ENCODE data around the gene DOCK3.
"Not testable (repeated sequence)": the region's sequence is repeated elsewhere in the genome, so short reads cannot be mapped to it uniquely, and the experiment has no call there.

DOCK3 gene

DNA sequence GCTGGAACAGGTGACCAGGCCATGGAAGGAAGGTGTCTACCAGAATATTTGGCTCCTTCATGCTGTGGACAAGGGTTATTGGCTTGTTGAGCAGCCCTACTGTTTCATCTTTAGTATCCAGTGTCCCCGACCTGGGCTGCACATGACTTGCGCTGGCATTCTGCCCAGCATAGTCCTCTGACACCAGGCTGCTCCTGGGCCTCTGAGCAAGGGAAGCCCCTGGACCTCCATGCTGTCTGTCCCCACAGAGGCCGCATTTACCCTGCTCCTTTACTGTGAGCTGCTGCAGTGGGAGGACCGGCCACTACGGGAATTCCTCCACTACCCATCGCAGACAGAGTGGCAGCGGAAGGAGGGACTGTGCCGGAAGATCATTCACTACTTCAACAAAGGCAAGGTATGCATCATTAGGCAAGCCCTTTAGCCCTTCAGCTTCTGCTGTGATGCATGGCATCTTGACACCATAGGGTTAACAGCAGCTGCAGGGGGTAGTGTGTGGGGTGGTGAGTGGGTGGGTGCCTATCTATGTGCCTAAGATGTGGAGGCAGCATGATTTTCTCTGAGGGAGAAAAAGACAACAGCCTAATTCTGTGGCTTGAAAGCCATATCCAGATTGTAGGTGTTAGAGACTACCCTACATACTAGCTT, 666.4 kb downstream of the DOCK3 start:
- DNase-seq: no peak

GRCh38 chr3:51343918-51344687, 669.4 kb downstream of the DOCK3 start:
- DNase-seq: no peak

GRCh38 chr3:51350751-51351150, 676.0 kb downstream of the DOCK3 start:
- no peak for DNase-seq

DNA sequence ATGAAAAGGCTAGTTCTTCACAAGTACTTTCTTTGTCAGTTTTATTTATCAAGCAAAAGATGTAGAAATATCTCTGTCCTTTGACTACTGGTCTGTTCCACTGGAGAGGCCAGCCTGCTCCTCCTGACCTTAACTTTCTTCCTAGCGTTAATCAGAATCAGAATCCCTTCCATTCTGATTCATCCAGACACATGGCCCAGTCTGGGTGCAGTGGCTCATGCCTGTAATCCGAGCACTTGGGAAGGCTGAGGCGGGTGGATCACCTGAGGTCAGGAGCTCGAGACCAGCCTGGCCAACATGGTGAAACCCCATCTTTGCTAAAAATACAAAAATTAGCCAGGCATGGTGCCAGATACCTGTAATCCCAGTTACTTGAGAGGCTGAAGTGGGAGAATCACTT, 678.4 kb downstream of the DOCK3 start:
- no peak for DNase-seq

DNA sequence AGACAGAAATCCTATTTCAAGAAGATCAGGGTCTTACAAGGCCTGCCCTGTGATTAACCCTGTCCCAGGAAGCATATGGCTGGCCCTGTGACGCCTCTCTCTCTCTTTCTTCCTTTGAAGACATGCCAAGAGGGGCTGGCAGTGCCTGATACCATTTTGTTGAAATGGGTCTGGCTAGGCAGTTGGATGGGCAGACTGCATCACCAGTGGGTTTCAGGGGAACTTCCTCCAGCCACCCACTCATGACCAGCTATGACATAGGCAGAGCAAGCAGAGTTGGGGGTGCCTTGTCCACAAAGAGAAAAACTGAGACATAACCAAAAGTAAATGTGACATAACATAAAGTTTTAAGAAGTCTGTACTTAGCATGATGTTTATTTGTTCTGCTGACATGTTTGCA, 679.0 kb downstream of the DOCK3 start:
- no peak for DNase-seq

- DNase-seq: no peak
Observed at GRCh38 chr3:51354172-51354571, 679.4 kb downstream of the DOCK3 start.

DNA sequence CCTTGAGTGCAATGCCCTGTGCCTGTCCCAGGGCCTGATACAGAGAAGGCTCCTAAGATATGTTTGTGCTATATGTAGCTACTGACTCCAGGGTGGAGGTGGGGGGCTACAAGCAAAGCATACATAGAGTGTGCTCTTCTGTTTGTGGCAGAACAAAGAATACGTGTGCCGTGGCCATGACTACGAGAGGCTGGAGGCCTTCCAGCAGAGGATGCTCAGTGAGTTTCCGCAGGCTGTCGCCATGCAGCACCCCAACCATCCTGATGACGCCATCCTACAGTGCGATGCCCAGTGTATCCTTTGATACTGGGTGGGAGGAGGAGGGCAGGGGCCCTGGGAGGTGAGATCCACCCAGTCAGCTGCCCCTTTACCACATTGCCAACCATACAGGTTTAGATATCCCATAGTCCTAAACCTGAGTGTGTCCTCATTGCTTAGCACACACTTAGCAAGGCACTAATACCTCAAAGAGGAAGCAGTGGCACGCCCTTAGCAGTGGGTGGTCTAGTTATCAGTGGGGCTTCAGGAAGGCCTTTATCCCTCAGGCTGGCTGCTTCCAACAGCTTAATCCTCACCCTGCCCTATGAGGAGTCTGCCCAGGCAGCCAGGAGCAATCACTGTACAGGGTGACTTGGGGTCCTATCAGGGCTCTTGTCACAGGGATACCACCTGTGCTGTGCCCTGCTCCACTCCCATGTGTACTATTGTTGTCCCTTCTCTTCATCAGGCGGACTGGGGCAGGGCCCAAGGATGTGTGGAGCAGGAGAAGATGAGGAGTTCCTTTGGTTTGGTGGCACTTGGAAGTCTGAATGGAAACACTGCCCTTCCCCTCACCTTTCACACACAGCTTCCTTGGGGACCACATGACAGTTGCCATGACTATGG, 680.2 kb downstream of the DOCK3 start:
- no peak for DNase-seq

DNA sequence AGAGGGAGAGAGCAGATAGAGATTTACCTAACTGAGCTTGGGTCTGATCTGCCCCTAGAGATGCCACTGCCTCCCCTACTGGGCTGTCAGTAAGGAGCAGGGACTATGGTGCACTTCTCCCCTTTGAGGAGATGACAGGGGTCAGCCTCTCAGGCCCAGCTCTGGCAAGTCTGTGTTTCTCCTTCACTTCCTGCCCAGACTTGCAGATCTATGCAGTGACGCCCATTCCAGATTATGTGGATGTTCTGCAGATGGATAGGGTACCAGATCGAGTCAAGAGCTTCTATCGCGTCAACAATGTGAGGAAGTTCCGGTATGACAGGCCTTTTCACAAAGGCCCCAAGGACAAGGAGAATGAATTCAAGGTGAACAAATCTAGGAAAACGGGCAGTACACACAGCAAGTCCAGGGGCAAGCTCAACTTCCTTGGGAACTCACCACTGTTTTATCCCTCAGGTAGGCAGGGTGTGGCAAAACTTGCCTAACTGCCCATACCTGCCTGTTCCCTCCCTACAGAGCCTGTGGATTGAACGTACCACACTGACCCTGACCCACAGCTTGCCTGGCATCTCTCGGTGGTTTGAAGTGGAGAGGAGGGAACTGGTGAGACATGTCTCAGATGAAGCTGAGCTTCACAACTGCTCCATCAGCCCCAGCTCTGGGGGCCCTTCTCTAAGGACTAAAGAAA, 681.3 kb downstream of the DOCK3 start:
- no peak for DNase-seq

GRCh38 chr3:51357856-51358255, 683.1 kb downstream of the DOCK3 start:
- no peak for DNase-seq

DNA sequence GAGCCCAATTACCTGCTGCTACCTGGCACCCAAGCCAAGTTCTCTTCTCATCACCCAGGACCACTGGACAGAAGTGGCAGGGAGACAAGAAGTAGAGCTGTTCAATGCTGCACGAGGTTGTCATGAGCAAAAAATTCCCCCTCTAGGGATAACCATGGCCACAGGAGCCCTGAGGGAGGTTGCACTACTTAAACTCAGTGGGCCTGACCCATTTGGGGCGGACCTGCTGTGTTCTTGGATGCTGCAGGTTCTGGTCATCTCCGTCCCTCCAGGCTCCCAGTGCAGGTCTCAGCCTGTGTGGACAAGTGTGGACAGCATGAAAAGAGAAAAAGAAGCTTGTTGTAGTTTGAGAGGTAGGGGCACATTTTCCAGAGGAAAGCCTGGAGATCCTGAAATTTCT, 684.3 kb downstream of the DOCK3 start:
- DNase-seq: no peak

GRCh38 chr3:51360806-51361205, 686.1 kb downstream of the DOCK3 start:
- no peak for DNase-seq

- DNase-seq: no peak
Observed at GRCh38 chr3:51361746-51362145, 687.0 kb downstream of the DOCK3 start.

- DNase-seq: no peak
Observed at GRCh38 chr3:51362476-51362875, 687.7 kb downstream of the DOCK3 start.

GRCh38 chr3:51368276-51368675, 693.5 kb downstream of the DOCK3 start:
- DNase-seq: not testable (repeated sequence)

GRCh38 chr3:51371943-51372557, 697.3 kb downstream of the DOCK3 start:
- DNase-seq: peak; percentile 64

- DNase-seq: no peak
Observed at GRCh38 chr3:51373658-51374421, 699.1 kb downstream of the DOCK3 start.

GRCh38 chr3:51374456-51374855, 699.7 kb downstream of the DOCK3 start:
- no peak for DNase-seq

DNA sequence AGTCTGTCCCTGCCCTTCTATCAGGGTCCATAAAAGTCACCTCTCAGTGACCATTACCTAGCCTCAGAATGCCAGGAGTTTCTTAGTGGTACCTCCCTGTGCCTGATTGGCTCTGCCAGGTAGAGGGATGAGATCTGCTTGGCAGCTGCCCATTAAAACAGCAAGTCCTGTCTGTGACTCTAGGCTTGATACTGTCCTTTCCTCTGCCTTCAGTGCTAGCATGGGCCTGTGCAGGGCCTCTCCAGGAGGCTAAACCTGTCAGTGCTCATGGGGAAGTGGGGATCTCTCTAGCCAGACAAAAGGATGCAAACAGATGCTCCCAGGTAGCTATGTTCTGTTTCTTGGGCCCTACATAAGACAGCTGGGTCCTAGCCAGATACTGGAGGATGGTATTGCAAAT, 700.4 kb downstream of the DOCK3 start:
- DNase-seq: no peak

- no peak for DNase-seq
Observed at GRCh38 chr3:51375571-51375970, 700.8 kb downstream of the DOCK3 start.

DNA sequence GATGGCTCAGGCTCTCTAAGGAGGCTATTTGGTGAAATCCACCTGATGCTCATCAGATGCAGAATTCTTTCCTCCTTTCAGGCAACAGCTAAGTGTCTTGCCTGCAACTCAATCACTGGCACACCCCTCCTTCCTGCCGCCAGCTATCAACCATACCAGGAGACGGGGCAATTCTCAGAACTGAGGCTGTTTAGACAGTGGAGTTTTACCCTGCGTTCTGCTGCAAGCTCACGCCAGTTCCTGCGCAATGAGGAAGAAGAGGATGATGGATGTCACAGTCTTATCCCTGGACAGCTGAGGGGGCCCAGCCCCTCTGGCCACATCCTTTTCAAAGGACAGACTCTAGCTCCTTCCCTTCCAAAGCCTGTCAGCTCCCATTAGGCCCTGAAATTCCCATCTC, 703.3 kb downstream of the DOCK3 start:
- DNase-seq: no peak

DNA sequence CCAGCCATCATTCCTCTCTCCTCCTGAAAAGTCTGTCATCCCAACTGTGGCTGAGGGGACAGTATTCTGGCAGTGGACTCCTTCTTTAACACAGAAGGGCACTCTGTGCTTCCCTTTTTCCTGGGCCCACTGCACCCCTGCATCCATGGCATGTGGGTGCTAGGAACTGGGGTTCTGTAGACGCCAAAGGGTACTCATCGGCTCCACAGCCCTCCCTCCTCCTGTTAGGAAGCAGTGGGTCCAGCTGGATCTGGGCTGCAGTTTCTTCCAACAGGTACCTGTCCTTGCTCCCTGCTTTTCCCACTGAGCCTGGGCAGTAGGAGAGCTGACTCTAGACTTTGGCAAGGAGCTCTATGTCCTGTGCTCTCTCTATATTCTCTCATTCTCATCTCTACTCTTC, 704.0 kb downstream of the DOCK3 start:
- no peak for DNase-seq

- DNase-seq: no peak
Observed at GRCh38 chr3:51379301-51379700, 704.6 kb downstream of the DOCK3 start.

Measured in CD4-positive, alpha-beta T cell treated with Interleukin-17A for 4 hours (primary cell).